ENCODE results near the gene JAK3. TPM values are rescaled to one million over a fixed set of nuclear protein-coding genes. Genes with fewer than 3 reads are reported as not detected.
A peak's percentile ranks its signal among the peaks of the same experiment; 100 is the strongest.

JAK3 gene
- total RNA-seq, 1 experiment from 2014 or later, result 4.4 TPM

DNA sequence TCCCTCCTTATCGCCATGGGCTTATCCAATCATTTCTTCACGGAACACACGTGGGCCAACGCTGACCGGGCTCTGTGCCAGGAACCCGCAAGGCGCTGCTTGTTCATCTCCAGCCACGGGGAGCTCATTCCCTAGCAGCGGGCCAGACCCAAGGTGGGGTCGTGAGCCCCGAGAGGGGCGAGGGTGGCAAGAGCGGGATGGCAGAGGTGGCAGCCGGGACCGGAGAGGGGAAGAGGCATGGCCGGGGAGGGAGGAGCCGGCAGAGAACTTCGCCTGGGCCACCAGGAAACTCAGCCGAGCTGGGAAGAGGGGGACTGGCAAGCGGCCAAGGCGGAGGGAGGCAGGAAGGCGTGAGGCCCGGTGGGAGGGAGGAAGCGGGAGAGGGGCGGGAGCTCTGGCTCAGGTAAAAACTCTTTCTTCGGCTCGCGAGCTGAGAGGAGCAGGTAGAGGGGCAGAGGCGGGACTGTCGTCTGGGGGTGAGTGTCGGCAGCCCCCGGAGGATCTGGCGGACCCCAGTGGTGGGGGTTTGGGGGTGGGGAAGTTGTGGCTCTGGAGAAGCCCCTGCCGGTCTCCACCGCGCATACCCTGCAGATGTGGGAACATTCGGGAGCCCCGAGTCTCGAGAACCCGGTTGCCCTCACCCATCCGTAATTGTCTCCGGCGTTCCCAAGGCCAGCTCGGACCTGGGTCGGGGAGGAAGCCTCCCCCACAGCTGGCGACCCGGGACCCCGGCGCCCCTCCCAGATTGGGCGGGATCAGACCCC, 52.9 kb downstream of the JAK3 start, which contains the start of gene B3GNT3:
B3GNT3 (plus strand) TSS at position 408 of the 764 bp plus-strand sequence. CDS start 12,670 bp downstream, outside the sequence.
- Mint-ChIP-seq H3K9me3 (no peaks in the 10 kb centered on the region), H3K4me1 (peaks cover 10% of the 10 kb centered on the region), H3K4me3 (peak within 1 kb of the TSS; percentile 68), H3K27ac (no peak within 1 kb of the TSS), H3K36me3 (no peaks in the 10 kb centered on the region), H3K27me3 (ENCODE audit: low read depth) (peaks cover 29% of the 10 kb centered on the region)
- POLR2A ChIA-PET, result interaction anchor here (1.0 kb wide), 1 partner anchor 12 kb away, joined by 3 read pairs; no protein-coding TSS in a partner anchor
- CTCF ChIA-PET, result interaction anchor here (0.6 to 1.9 kb wide), 12 partner anchors 8 to 137 kb away, joined by 3 to 6 read pairs (median 4); partner anchors contain the start of gene RPL18A
- peak; percentile 75 for DNase-seq (ENCODE audit: low spot score)
- ATAC-seq, result peak; percentile 78
- TF ChIP-seq EMX1 (CRISPR knock-in tag; IDR thresholded peaks at IDR 0.05) (no peak), TCF7 (CRISPR knock-in tag; IDR thresholded peaks at IDR 0.05; ENCODE audit: low read depth) (peak; percentile 68; the same call in 1 of the 2 replicates), RORB (CRISPR knock-in tag; IDR thresholded peaks at IDR 0.05) (no peak), ESRRA (CRISPR knock-in tag; IDR thresholded peaks at IDR 0.05; ENCODE audit: borderline replicate concordance) (no peak), CREM (CRISPR knock-in tag; IDR thresholded peaks at IDR 0.05) (no peak), FOXK1 (CRISPR knock-in tag; IDR thresholded peaks at IDR 0.05) (no peak), RELA (CRISPR knock-in tag; IDR thresholded peaks at IDR 0.05; ENCODE audit: borderline replicate concordance) (no peak; the same call in 1 of the 2 replicates), ZNF317 (CRISPR knock-in tag; IDR thresholded peaks at IDR 0.05; ENCODE audit: borderline replicate concordance, low read depth) (no peak), JAZF1 (CRISPR knock-in tag; IDR thresholded peaks at IDR 0.05) (no peak), SP1 (CRISPR knock-in tag; conservative IDR thresholded peaks at IDR 0.05) (peak; percentile 72), GTF2I (CRISPR knock-in tag; conservative IDR thresholded peaks at IDR 0.05) (peak; percentile 95), NFE2L1 (CRISPR knock-in tag; IDR thresholded peaks at IDR 0.05) (peak; percentile 62; the same call in 1 of the 2 replicates)
- TF ChIP-seq, protein P1, sequence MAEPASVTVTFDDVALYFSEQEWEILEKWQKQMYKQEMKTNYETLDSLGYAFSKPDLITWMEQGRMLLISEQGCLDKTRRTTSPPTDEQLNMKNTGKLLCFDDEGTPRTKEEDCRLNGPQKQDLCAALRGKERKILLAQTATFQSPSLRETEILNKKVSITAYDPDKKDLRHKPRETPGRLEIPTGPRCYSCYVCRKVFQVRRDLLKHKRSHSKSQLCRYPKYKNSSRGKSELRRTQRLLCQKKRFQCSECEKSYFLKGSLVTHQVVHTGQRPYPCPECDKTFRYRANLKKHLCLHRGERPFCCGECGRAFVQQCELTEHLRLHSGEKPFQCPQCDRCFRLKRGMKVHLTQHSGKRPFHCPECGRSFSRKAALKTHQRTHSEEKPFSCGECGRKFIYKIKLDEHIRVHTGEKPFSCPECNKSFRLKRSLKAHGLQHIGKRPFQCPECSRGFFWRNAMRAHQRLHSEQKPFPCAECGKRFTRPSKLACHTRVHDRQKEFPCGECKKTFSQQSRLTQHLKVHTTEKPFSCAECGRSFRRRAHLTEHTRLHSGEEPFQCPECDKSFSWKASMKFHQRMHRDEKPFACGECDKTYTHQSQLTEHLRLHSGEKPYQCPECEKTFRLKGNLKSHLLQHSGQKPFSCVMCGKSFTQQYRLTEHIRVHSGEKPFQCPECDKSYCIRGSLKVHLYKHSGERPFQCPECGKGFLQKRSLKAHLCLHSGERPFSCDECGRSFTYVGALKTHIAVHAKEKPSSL (CRISPR knock-in tag; conservative IDR thresholded peaks at IDR 0.05), result no peak
- TF ChIP-seq, protein P2, sequence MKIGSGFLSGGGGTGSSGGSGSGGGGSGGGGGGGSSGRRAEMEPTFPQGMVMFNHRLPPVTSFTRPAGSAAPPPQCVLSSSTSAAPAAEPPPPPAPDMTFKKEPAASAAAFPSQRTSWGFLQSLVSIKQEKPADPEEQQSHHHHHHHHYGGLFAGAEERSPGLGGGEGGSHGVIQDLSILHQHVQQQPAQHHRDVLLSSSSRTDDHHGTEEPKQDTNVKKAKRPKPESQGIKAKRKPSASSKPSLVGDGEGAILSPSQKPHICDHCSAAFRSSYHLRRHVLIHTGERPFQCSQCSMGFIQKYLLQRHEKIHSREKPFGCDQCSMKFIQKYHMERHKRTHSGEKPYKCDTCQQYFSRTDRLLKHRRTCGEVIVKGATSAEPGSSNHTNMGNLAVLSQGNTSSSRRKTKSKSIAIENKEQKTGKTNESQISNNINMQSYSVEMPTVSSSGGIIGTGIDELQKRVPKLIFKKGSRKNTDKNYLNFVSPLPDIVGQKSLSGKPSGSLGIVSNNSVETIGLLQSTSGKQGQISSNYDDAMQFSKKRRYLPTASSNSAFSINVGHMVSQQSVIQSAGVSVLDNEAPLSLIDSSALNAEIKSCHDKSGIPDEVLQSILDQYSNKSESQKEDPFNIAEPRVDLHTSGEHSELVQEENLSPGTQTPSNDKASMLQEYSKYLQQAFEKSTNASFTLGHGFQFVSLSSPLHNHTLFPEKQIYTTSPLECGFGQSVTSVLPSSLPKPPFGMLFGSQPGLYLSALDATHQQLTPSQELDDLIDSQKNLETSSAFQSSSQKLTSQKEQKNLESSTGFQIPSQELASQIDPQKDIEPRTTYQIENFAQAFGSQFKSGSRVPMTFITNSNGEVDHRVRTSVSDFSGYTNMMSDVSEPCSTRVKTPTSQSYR (CRISPR knock-in tag; IDR thresholded peaks at IDR 0.05), result no peak
- TF ChIP-seq, protein P3, sequence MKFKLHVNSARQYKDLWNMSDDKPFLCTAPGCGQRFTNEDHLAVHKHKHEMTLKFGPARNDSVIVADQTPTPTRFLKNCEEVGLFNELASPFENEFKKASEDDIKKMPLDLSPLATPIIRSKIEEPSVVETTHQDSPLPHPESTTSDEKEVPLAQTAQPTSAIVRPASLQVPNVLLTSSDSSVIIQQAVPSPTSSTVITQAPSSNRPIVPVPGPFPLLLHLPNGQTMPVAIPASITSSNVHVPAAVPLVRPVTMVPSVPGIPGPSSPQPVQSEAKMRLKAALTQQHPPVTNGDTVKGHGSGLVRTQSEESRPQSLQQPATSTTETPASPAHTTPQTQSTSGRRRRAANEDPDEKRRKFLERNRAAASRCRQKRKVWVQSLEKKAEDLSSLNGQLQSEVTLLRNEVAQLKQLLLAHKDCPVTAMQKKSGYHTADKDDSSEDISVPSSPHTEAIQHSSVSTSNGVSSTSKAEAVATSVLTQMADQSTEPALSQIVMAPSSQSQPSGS (CRISPR knock-in tag; IDR thresholded peaks at IDR 0.05; ENCODE audit: borderline replicate concordance, low read depth), result no peak
- TF ChIP-seq, protein P4, sequence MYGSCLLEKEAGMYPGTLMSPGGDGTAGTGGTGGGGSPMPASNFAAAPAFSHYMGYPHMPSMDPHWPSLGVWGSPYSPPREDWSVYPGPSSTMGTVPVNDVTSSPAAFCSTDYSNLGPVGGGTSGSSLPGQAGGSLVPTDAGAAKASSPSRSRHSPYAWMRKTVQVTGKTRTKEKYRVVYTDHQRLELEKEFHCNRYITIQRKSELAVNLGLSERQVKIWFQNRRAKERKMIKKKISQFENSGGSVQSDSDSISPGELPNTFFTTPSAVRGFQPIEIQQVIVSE (CRISPR knock-in tag; IDR thresholded peaks at IDR 0.05; ENCODE audit: borderline replicate concordance), result no peak
- TF ChIP-seq, protein P5, sequence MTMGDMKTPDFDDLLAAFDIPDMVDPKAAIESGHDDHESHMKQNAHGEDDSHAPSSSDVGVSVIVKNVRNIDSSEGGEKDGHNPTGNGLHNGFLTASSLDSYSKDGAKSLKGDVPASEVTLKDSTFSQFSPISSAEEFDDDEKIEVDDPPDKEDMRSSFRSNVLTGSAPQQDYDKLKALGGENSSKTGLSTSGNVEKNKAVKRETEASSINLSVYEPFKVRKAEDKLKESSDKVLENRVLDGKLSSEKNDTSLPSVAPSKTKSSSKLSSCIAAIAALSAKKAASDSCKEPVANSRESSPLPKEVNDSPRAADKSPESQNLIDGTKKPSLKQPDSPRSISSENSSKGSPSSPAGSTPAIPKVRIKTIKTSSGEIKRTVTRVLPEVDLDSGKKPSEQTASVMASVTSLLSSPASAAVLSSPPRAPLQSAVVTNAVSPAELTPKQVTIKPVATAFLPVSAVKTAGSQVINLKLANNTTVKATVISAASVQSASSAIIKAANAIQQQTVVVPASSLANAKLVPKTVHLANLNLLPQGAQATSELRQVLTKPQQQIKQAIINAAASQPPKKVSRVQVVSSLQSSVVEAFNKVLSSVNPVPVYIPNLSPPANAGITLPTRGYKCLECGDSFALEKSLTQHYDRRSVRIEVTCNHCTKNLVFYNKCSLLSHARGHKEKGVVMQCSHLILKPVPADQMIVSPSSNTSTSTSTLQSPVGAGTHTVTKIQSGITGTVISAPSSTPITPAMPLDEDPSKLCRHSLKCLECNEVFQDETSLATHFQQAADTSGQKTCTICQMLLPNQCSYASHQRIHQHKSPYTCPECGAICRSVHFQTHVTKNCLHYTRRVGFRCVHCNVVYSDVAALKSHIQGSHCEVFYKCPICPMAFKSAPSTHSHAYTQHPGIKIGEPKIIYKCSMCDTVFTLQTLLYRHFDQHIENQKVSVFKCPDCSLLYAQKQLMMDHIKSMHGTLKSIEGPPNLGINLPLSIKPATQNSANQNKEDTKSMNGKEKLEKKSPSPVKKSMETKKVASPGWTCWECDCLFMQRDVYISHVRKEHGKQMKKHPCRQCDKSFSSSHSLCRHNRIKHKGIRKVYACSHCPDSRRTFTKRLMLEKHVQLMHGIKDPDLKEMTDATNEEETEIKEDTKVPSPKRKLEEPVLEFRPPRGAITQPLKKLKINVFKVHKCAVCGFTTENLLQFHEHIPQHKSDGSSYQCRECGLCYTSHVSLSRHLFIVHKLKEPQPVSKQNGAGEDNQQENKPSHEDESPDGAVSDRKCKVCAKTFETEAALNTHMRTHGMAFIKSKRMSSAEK (CRISPR knock-in tag; IDR thresholded peaks at IDR 0.05; ENCODE audit: borderline replicate concordance), result no peak
- TF ChIP-seq, protein P6, sequence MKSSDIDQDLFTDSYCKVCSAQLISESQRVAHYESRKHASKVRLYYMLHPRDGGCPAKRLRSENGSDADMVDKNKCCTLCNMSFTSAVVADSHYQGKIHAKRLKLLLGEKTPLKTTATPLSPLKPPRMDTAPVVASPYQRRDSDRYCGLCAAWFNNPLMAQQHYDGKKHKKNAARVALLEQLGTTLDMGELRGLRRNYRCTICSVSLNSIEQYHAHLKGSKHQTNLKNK (CRISPR knock-in tag; IDR thresholded peaks at IDR 0.05), result no peak
- TF ChIP-seq, protein P7, sequence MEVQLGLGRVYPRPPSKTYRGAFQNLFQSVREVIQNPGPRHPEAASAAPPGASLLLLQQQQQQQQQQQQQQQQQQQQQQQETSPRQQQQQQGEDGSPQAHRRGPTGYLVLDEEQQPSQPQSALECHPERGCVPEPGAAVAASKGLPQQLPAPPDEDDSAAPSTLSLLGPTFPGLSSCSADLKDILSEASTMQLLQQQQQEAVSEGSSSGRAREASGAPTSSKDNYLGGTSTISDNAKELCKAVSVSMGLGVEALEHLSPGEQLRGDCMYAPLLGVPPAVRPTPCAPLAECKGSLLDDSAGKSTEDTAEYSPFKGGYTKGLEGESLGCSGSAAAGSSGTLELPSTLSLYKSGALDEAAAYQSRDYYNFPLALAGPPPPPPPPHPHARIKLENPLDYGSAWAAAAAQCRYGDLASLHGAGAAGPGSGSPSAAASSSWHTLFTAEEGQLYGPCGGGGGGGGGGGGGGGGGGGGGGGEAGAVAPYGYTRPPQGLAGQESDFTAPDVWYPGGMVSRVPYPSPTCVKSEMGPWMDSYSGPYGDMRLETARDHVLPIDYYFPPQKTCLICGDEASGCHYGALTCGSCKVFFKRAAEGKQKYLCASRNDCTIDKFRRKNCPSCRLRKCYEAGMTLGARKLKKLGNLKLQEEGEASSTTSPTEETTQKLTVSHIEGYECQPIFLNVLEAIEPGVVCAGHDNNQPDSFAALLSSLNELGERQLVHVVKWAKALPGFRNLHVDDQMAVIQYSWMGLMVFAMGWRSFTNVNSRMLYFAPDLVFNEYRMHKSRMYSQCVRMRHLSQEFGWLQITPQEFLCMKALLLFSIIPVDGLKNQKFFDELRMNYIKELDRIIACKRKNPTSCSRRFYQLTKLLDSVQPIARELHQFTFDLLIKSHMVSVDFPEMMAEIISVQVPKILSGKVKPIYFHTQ (CRISPR knock-in tag; IDR thresholded peaks at IDR 0.05), result no peak

All from WTC11 (cell line).